ENCODE results near the gene IGBP1. TPM values are rescaled to one million over a fixed set of nuclear protein-coding genes. Genes with fewer than 3 reads are reported as not detected.

IGBP1 gene
- 60.3 and 60.4 TPM in 2 replicates for total RNA-seq (ENCODE audit: low replicate concordance)
- long read RNA-seq, transcript IGBP1-202 (7 exons, 1,666 nt): minor isoform, 12 of 320 reads
- long read RNA-seq, transcript IGBP1-201 (6 exons, 1,862 nt): major isoform, 285 of 320 reads
- long read RNA-seq, partial matches to known transcripts: 5 of 320 reads
- long read RNA-seq, other reads (novel, unspliced or antisense): 18 of 320 reads

DNA sequence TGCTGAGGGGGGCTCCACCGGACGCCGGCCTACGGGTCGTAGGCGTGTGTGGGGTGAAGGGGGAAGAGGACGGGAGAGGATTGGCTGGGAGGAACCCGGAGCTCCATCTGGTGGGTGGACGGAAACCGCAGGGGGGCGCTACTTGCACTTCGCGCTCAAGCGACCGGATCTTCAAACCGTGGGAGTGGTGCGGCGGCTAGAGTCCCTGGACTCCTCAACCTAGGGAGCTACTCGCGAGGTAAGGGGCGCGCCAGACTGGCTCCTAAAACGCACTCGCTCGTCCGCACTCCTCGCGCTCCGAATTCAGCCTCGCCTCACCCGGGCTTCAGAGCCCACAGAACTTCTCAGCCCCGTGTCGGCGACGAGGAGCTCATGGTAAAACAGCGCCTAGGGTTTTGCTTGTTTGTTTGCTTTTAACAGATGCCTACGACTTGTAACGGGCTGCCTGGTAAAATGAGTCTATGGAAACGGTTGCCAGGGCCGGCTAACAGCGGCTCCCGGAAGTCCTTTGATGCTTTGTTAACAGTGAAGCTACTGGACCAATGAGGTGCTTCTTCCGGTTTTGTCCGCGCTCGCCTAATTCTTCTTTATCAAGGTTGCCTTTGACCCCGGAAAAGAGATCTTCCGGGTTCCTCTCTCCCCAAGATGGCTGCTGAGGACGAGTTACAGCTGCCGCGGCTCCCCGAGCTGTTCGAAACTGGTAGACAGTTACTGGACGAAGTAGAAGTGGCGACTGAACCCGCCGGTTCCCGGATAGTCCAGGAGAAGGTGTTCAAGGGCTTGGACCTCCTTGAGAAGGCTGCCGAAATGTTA is at the start of gene IGBP1:
Gene IGBP1, plus strand, starts transcription at position 145 of the 813 bp plus-strand sequence. Its CDS starts 501 bp downstream, at position 646.
- H3K4me1 Mint-ChIP-seq (ENCODE audit: unreplicated experiment): no peaks in the 10 kb centered on the region
- peak within 1 kb of the TSS; percentile 96 for H3K27ac Mint-ChIP-seq
- H3K36me3 Mint-ChIP-seq: peaks cover 12% of the 10 kb centered on the region
- peak; percentile 84 for DNase-seq (ENCODE audit: extremely low spot score, unreplicated experiment)
- H3K27me3 Mint-ChIP-seq: no peaks in the 10 kb centered on the region
- no peaks in the 10 kb centered on the region for H3K9me3 Mint-ChIP-seq
- TF ChIP-seq, protein P1, sequence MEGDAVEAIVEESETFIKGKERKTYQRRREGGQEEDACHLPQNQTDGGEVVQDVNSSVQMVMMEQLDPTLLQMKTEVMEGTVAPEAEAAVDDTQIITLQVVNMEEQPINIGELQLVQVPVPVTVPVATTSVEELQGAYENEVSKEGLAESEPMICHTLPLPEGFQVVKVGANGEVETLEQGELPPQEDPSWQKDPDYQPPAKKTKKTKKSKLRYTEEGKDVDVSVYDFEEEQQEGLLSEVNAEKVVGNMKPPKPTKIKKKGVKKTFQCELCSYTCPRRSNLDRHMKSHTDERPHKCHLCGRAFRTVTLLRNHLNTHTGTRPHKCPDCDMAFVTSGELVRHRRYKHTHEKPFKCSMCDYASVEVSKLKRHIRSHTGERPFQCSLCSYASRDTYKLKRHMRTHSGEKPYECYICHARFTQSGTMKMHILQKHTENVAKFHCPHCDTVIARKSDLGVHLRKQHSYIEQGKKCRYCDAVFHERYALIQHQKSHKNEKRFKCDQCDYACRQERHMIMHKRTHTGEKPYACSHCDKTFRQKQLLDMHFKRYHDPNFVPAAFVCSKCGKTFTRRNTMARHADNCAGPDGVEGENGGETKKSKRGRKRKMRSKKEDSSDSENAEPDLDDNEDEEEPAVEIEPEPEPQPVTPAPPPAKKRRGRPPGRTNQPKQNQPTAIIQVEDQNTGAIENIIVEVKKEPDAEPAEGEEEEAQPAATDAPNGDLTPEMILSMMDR (conservative IDR thresholded peaks at IDR 0.05): peak; percentile 77
- peak within 1 kb of the TSS; percentile 100 for H3K4me3 Mint-ChIP-seq

DNA sequence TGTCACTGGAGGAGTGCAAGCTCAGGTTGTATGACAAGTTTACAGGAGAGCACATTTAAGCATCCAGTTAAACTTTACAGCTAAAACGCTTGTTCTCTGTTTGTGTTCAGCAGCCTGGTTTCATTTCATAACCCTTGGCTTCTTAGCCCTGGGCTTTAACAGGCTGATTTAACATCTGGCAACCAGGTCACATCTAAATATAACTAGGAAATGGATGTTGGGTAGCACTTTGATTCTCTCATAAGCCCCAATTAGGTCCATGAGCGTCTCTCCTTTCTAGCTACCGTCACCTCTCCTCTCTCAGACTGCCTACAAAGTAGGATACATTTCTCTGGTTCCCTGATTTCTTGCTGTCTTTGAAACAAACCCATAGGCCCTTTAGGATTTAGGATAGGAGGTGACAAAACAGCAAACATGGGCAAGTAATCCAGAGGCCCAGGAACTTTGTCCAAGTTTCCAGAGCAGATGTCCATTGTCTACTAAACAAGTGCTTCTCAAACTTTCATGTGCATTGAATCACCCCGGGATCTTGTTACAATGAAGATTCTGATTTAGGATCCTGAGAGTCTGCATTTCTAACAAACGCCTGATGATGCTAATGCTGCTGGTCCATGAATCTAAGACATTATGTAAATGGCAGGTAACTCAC is 48.5 kb upstream of the IGBP1 start:
- no peaks in the 10 kb centered on the region for H3K4me1 Mint-ChIP-seq (ENCODE audit: unreplicated experiment)
- no peak overlapping the region for H3K27ac Mint-ChIP-seq
- TF ChIP-seq, protein P1 (conservative IDR thresholded peaks at IDR 0.05): no peak
- H3K27me3 Mint-ChIP-seq: no peaks in the 10 kb centered on the region
- H3K9me3 Mint-ChIP-seq: no peaks in the 10 kb centered on the region
- H3K36me3 Mint-ChIP-seq: no peaks in the 10 kb centered on the region
- no peak overlapping the region for H3K4me3 Mint-ChIP-seq
- DNase-seq (ENCODE audit: extremely low spot score, unreplicated experiment): no peak

DNA sequence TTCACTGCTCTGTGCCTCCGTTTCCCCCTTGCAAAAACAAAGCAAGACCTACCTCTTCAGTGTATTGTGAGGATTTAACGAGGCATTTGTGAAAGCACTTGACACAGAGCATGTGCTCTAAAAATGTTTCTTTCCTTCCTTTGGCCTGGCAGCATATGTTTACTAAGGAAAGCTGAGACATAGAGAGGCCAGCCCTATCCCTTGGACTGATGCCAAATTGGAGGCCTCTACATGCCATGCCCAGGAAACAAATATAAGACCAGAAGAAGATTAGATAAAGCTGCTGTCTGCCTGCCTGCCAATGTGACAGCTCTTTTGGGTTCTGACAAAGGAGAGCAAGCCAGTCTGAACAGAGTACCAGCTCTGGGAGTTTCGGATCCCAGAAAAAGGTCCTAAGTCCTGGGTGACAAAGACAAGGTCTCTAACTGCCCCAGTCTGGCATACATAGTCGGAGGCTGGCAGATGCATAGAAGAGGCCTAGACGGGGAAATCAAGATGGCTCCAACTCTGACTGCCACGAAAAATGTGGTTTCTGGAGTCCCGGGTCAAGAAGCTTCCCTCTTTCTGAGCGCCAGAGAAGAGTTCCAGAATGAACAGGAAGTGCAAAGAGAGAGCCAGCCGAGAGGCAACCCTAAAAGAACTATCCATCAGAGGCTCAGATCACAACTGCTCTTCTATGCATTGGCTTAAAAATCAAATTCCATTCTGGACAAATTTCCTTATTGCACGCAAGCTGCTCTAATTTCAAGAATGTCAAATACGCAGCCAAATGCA is 45.2 kb upstream of the IGBP1 start:
- H3K27ac Mint-ChIP-seq: no peak overlapping the region
- H3K9me3 Mint-ChIP-seq: no peaks in the 10 kb centered on the region
- no peaks in the 10 kb centered on the region for H3K27me3 Mint-ChIP-seq
- TF ChIP-seq, protein P1 (conservative IDR thresholded peaks at IDR 0.05): no peak
- no peak for DNase-seq (ENCODE audit: extremely low spot score, unreplicated experiment)
- H3K4me3 Mint-ChIP-seq: no peak overlapping the region
- no peaks in the 10 kb centered on the region for H3K36me3 Mint-ChIP-seq
- no peaks in the 10 kb centered on the region for H3K4me1 Mint-ChIP-seq (ENCODE audit: unreplicated experiment)

DNA sequence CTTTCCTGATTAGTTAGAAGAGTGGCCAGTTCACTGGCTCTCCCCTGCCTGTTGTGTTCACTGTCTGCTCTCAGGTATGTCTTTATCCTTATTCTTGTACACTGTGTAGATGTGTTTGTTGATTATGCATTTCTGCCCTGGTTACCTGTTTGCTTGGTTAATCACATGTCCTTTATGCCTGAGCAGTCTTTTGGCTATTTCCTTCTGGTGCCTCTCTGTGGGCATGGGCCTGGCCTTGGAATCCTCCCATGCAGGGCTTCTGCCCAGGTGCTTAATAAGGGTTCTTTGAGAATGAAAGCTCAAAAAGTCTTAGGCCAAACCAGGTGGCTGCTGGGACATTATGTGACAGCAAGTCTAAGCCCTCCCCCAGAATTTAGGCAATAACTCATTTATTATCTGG is 44.5 kb upstream of the IGBP1 start:
- Mint-ChIP-seq H3K4me1 (ENCODE audit: unreplicated experiment) (no peaks in the 10 kb centered on the region), H3K27ac (no peak overlapping the region), H3K27me3 (no peaks in the 10 kb centered on the region), H3K36me3 (no peaks in the 10 kb centered on the region), H3K4me3 (no peak overlapping the region), H3K9me3 (no peaks in the 10 kb centered on the region)
- TF ChIP-seq, protein P1 (conservative IDR thresholded peaks at IDR 0.05): no peak
- no peak for DNase-seq (ENCODE audit: extremely low spot score, unreplicated experiment)

DNA sequence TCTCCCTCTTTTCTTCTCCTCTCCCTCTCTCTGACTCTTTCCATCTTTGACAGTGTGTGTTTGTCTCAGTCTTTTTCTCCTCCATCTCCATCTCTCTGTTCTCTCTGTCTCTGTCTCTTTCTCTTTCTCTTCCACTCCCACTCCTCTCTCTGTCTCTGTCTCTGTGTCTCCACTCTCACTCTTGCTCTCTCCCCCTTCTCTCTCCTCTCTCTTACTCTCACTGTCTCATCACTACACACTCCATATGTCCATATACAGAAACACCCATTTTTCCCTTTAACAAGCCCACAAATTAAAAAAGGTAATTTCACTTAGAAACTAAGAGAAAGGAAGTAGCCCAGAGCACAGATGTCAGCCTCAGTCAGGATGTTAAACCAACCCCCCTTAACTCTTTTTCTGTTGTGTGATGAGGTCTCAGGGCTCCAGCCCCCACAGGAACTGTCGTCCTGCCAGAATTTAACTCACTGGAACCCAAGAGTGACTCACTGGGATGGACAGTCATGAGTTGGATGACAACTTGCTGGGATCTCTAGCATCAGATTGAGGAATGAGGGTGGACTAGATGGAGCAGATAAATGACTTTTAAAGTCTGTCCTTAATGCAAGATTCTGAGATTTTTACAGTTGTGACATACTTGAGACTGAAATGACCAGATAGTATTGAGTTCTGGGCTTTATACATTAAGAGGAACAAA is 43.5 kb upstream of the IGBP1 start:
- no peaks in the 10 kb centered on the region for H3K9me3 Mint-ChIP-seq
- no peaks in the 10 kb centered on the region for H3K36me3 Mint-ChIP-seq
- no peak for DNase-seq (ENCODE audit: extremely low spot score, unreplicated experiment)
- no peak overlapping the region for H3K4me3 Mint-ChIP-seq
- no peaks in the 10 kb centered on the region for H3K27me3 Mint-ChIP-seq
- no peaks in the 10 kb centered on the region for H3K4me1 Mint-ChIP-seq (ENCODE audit: unreplicated experiment)
- TF ChIP-seq, protein P1 (conservative IDR thresholded peaks at IDR 0.05): no peak
- H3K27ac Mint-ChIP-seq: no peak overlapping the region
